NCI-H524 treated with DMSO at 0.1 percent for 48 hours (cell line): Measurements from ENCODE around the gene TOPAZ1.
A peak's percentile ranks its signal among the peaks of the same experiment; 100 is the strongest.
"Not testable (repeated sequence)": the region's sequence is repeated elsewhere in the genome, so short reads cannot be mapped to it uniquely, and the experiment has no call there.

Experiments
- DNase-seq: peaks from one replicate; lab custom pipeline; 2025; lab: John Stamatoyannopoulos, UW

Gene TOPAZ1

GRCh38 chr3:44334326-44334725, 92.6 kb downstream of the TOPAZ1 start:
- DNase-seq: no peak

GRCh38 chr3:44337248-44337785, 95.6 kb downstream of the TOPAZ1 start:
- DNase-seq: no peak

GRCh38 chr3:44338010-44338827, 96.5 kb downstream of the TOPAZ1 start, which contains the start of gene TCAIM:
TSS of gene TCAIM (plus strand) at chr3:44338766. CDS start at chr3:44354783, 16,017 bp downstream.
- DNase-seq: peak; percentile 70

- no peak for DNase-seq
Measured at GRCh38 chr3:44338828-44339127, 97.1 kb downstream of the TOPAZ1 start.

GRCh38 chr3:44339181-44340057, 97.7 kb downstream of the TOPAZ1 start:
- no peak for DNase-seq

- DNase-seq: no peak
Measured at GRCh38 chr3:44340058-44340395, 98.3 kb downstream of the TOPAZ1 start.

- DNase-seq: no peak
Measured at GRCh38 chr3:44342176-44342790, 100.6 kb downstream of the TOPAZ1 start.

- DNase-seq: no peak
Measured at GRCh38 chr3:44343421-44343820, 101.7 kb downstream of the TOPAZ1 start.

- not testable (repeated sequence) for DNase-seq
Measured at GRCh38 chr3:44346590-44346989, 104.9 kb downstream of the TOPAZ1 start.

- no peak for DNase-seq
Measured at GRCh38 chr3:44348993-44349392, 107.3 kb downstream of the TOPAZ1 start.

- no peak for DNase-seq
Measured at GRCh38 chr3:44353355-44353924, 111.8 kb downstream of the TOPAZ1 start.

- DNase-seq: peak; percentile 43
Measured at GRCh38 chr3:44355362-44356033, 113.8 kb downstream of the TOPAZ1 start.

GRCh38 chr3:44359146-44359751, 117.6 kb downstream of the TOPAZ1 start:
- DNase-seq: no peak

- no peak for DNase-seq
Measured at GRCh38 chr3:44363591-44363990, 121.9 kb downstream of the TOPAZ1 start.

GRCh38 chr3:44365952-44366351, 124.3 kb downstream of the TOPAZ1 start:
- DNase-seq: no peak

- no peak for DNase-seq
Measured at GRCh38 chr3:44375450-44375849, 133.8 kb downstream of the TOPAZ1 start.
